Stimulated activated naive CD8-positive, alpha-beta T cell treated with anti-CD3 and anti-CD28 coated beads, Interleukin-15, amount 100 ng/mL, for 72 hours (primary cell): ENCODE data around the gene GPX4.

Experiments
- ATAC-seq: fragments of 150-1000 bp; cut with Tn5 transposase; 2 replicates; pipeline ENCODE4 v1.10.0; 2021; ENCODE audit warnings: mild to moderate bottlenecking, moderate library complexity
- DNase-seq, 2 donors: peaks; one replicate each; pipeline ENCODE4 v3.0.0; 2021 to 2022
- H3K27ac Mint-ChIP-seq, 2 donors: one replicate each; pipeline ENCODE4 v1.8.0; 2022; ENCODE audit warnings: mild to moderate bottlenecking in 2 of 2, mixed read lengths in 2 of 2, moderate library complexity in 2 of 2
- H3K27me3 Mint-ChIP-seq: one replicate; pipeline ENCODE4 v1.8.0; 2022; ENCODE audit warnings: mixed read lengths
- H3K4me1 Mint-ChIP-seq: one replicate; pipeline ENCODE4 v1.8.0; 2022; ENCODE audit warnings: mild to moderate bottlenecking, mixed read lengths
- H3K4me3 Mint-ChIP-seq, 2 donors: one replicate each; pipeline ENCODE4 v1.8.0; 2022; ENCODE audit warnings: mild to moderate bottlenecking in 2 of 2, mixed read lengths in 2 of 2, moderate library complexity in 1 of 2
- H3K9me3 Mint-ChIP-seq, 2 donors: one replicate each; pipeline ENCODE4 v1.8.0; 2022; ENCODE audit warnings: mixed read lengths in 2 of 2

Gene GPX4

GRCh38 chr19:1103132-1103707 is 574 bp upstream of the GPX4 start:
- peaks cover 77% of the 10 kb centered on the region for H3K4me1 Mint-ChIP-seq

GRCh38 chr19:1104311-1105007 is 665 bp downstream of the GPX4 start:
- H3K27ac Mint-ChIP-seq, result peak overlapping the region; percentile 69 to 71
- peak; percentile 38 for ATAC-seq
- H3K4me1 Mint-ChIP-seq, result peaks cover 64% of the 10 kb centered on the region
- DNase-seq, result peak; percentile 79 to 80
- H3K27me3 Mint-ChIP-seq, result no peaks in the 10 kb centered on the region
- peaks cover 5 to 7% of the 10 kb centered on the region in 2 donors for H3K9me3 Mint-ChIP-seq
- peak overlapping the region; percentile 79 to 83 for H3K4me3 Mint-ChIP-seq

More at GRCh38 chr19:1103132-1103707, 574 bp upstream of the GPX4 start:
- H3K4me3 Mint-ChIP-seq, result peak overlapping the region; percentile 76 to 78
- peak overlapping the region; percentile 85 to 96 for H3K27ac Mint-ChIP-seq
- H3K9me3 Mint-ChIP-seq, result peaks cover 5 to 7% of the 10 kb centered on the region in 2 donors
- no peaks in the 10 kb centered on the region for H3K27me3 Mint-ChIP-seq
- ATAC-seq (no peak), DNase-seq (no peak)

- DNase-seq (no peak), ATAC-seq (no peak)
- H3K27me3 Mint-ChIP-seq, result no peaks in the 10 kb centered on the region
- H3K4me3 Mint-ChIP-seq, result peak overlapping the region; percentile 79 to 83
- H3K4me1 Mint-ChIP-seq, result peaks cover 56% of the 10 kb centered on the region
- peaks cover 0 to under 1% of the 10 kb centered on the region in 2 donors for H3K9me3 Mint-ChIP-seq
- peak overlapping the region; percentile 69 to 91 for H3K27ac Mint-ChIP-seq
Measured at GRCh38 chr19:1105008-1105872, 1.4 kb downstream of the GPX4 start.

- Mint-ChIP-seq H3K9me3 (no peaks in the 10 kb centered on the region), H3K4me1 (peaks cover 47% of the 10 kb centered on the region), H3K27me3 (no peaks in the 10 kb centered on the region), H3K4me3 (peak overlapping the region; percentile 47 to 83), H3K27ac (peak overlapping the region in 1 of 2 donors; percentile 91)
- no peak for ATAC-seq
- DNase-seq, result no peak
Measured at GRCh38 chr19:1105873-1106840, 2.4 kb downstream of the GPX4 start.

- Mint-ChIP-seq H3K4me3 (no peak overlapping the region), H3K4me1 (peaks cover 38% of the 10 kb centered on the region), H3K27me3 (no peaks in the 10 kb centered on the region), H3K9me3 (no peaks in the 10 kb centered on the region), H3K27ac (peak overlapping the region in 1 of 2 donors; percentile 91)
- ATAC-seq (no peak), DNase-seq (no peak)
Measured at GRCh38 chr19:1106841-1107660, 3.3 kb downstream of the GPX4 start.

- Mint-ChIP-seq H3K27me3 (no peaks in the 10 kb centered on the region), H3K4me1 (peaks cover 31% of the 10 kb centered on the region), H3K9me3 (no peaks in the 10 kb centered on the region), H3K4me3 (no peak overlapping the region), H3K27ac (peak overlapping the region in 1 of 2 donors; percentile 59)
- DNase-seq (no peak), ATAC-seq (no peak)
Measured at GRCh38 chr19:1107661-1108261, 4.0 kb downstream of the GPX4 start.

- no peak for DNase-seq
- H3K4me3 Mint-ChIP-seq, result no peak overlapping the region
- H3K9me3 Mint-ChIP-seq, result no peaks in the 10 kb centered on the region
Measured at GRCh38 chr19:1108291-1109031, 4.7 kb downstream of the GPX4 start.

GRCh38 chr19:1109032-1109551 is 5.3 kb downstream of the GPX4 start:
- no peaks in the 10 kb centered on the region for H3K27me3 Mint-ChIP-seq
- H3K27ac Mint-ChIP-seq, result no peak overlapping the region
- H3K9me3 Mint-ChIP-seq, result no peaks in the 10 kb centered on the region
- peaks cover 35% of the 10 kb centered on the region for H3K4me1 Mint-ChIP-seq
- H3K4me3 Mint-ChIP-seq, result no peak overlapping the region
- DNase-seq (no peak), ATAC-seq (no peak)

More at GRCh38 chr19:1108291-1109031, 4.7 kb downstream of the GPX4 start:
- no peak for ATAC-seq
- Mint-ChIP-seq H3K4me1 (peaks cover 30% of the 10 kb centered on the region), H3K27me3 (no peaks in the 10 kb centered on the region), H3K27ac (peak overlapping the region in 1 of 2 donors; percentile 87)

GRCh38 chr19:1109697-1110671 is 6.2 kb downstream of the GPX4 start:
- H3K27ac Mint-ChIP-seq, result no peak overlapping the region
- no peak for ATAC-seq
- H3K4me3 Mint-ChIP-seq, result no peak overlapping the region
- H3K4me1 Mint-ChIP-seq, result peaks cover 33% of the 10 kb centered on the region
- DNase-seq, result no peak
- no peaks in the 10 kb centered on the region for H3K27me3 Mint-ChIP-seq
- no peaks in the 10 kb centered on the region for H3K9me3 Mint-ChIP-seq

GRCh38 chr19:1110809-1111640 is 7.2 kb downstream of the GPX4 start:
- Mint-ChIP-seq H3K27me3 (no peaks in the 10 kb centered on the region), H3K9me3 (no peaks in the 10 kb centered on the region), H3K27ac (peak overlapping the region in 1 of 2 donors; percentile 85), H3K4me1 (peaks cover 25% of the 10 kb centered on the region), H3K4me3 (no peak overlapping the region)
- DNase-seq (no peak), ATAC-seq (no peak)

- H3K4me1 Mint-ChIP-seq, result peaks cover 19% of the 10 kb centered on the region
- H3K27ac Mint-ChIP-seq, result no peak overlapping the region
- H3K27me3 Mint-ChIP-seq, result no peaks in the 10 kb centered on the region
- no peaks in the 10 kb centered on the region for H3K9me3 Mint-ChIP-seq
- H3K4me3 Mint-ChIP-seq, result no peak overlapping the region
- no peak for DNase-seq
- no peak for ATAC-seq
Measured at GRCh38 chr19:1111641-1112267, 8.0 kb downstream of the GPX4 start.
